H1 (cell line): Measurements from ENCODE around the gene CCDC148. TPM values are rescaled to one million over a fixed set of nuclear protein-coding genes. Genes with fewer than 3 reads are reported as not detected.

Experiments
- CTCF ChIA-PET: fragments of 300-600 bp; sonication (Branson Sonifier 250); formaldehyde crosslinking; loops from one replicate; lab custom pipeline; 2021; ENCODE audit not compliant: partially characterized antibody; lab: Charles Lee
- POLR2A ChIA-PET: fragments of 300-600 bp; sonication (Branson Sonifier 250); formaldehyde crosslinking; loops from one replicate; lab custom pipeline; 2021; ENCODE audit warnings: inconsistent platforms; ENCODE audit not compliant: partially characterized antibody; lab: Charles Lee
- DNase-seq, 2 experiments: peaks; one replicate each; pipeline versions ENCODE4 v3.0.0 to v3.0.0-alpha.2; 2010 to 2022; ENCODE audit warnings: low spot score in 2 of 2, low read depth in 1 of 2, mixed read lengths in 1 of 2
- FAIRE-seq: peaks from 2 replicates; lab custom pipeline; 2011; peaks lifted over from hg19 to GRCh38; lab: Jason Lieb, UNC
- H2AFZ ChIP-seq: 2 replicates; pipeline ENCODE4 v1.8.1; 2012; ENCODE audit warnings: low read length, inconsistent platforms
- H2AK5ac ChIP-seq: 2 replicates; pipeline ENCODE4 v1.6.1; 2013; ENCODE audit warnings: low read depth, low read length
- H2BK120ac ChIP-seq: replicated peaks from 2 replicates; pipeline ENCODE3; 2013; ENCODE audit warnings: low read depth, low read length, inconsistent platforms
- H2BK12ac ChIP-seq: 2 replicates; pipeline ENCODE4 v1.6.1; 2013; ENCODE audit warnings: low read depth, low read length
- H2BK15ac ChIP-seq: 2 replicates; pipeline ENCODE4 v1.6.1; 2013; ENCODE audit warnings: low read length
- H2BK20ac ChIP-seq: 2 replicates; pipeline ENCODE4 v1.6.1; 2013; ENCODE audit warnings: low read length
- H2BK5ac ChIP-seq: 2 replicates; pipeline ENCODE4 v1.6.1; 2013; ENCODE audit warnings: low read depth, low read length
- H3K14ac ChIP-seq: 2 replicates; pipeline ENCODE4 v1.6.1; 2013; ENCODE audit warnings: inconsistent platforms; ENCODE audit not compliant: insufficient read length
- H3K18ac ChIP-seq: 2 replicates; pipeline ENCODE4 v1.6.1; 2013; ENCODE audit warnings: low read length; ENCODE audit errors: extremely low read depth
- H3K23ac ChIP-seq: 2 replicates; pipeline ENCODE4 v1.6.1; 2013; ENCODE audit warnings: inconsistent platforms; ENCODE audit not compliant: insufficient read length
- H3K23me2 ChIP-seq: 2 replicates; pipeline ENCODE4 v1.6.1; 2013; ENCODE audit warnings: low read depth, low read length
- H3K27ac ChIP-seq: 2 replicates; pipeline ENCODE4 v1.6.1; 2011; ENCODE audit warnings: low read depth, low read length, inconsistent platforms
- H3K27me3 ChIP-seq, 4 experiments: replicated peaks in 1 of 4; 1 replicate in 1 of 4; 2 replicates in 3 of 4; pipeline versions ENCODE4 v1.6.1 to v1.8.1; 2011 to 2013; ENCODE audit warnings: low read length in 3 of 4, mild to moderate bottlenecking in 3 of 4, inconsistent platforms in 2 of 4, mixed read lengths in 2 of 4, moderate library complexity in 1 of 4; ENCODE audit not compliant: control insufficient read depth in 3 of 4, insufficient read depth in 3 of 4; ENCODE audit errors: extremely low read depth in 1 of 4
- H3K36me3 ChIP-seq, 4 experiments: 2 replicates each; pipeline versions ENCODE4 v1.6.1 to v1.8.1; 2011 to 2013; ENCODE audit warnings: mild to moderate bottlenecking in 4 of 4, low read length in 3 of 4, moderate library complexity in 2 of 4, control low read depth in 1 of 4, inconsistent platforms in 1 of 4; ENCODE audit not compliant: insufficient read depth in 4 of 4, control insufficient read depth in 2 of 4
- H3K4ac ChIP-seq: replicated peaks from 2 replicates; pipeline ENCODE3; 2013; ENCODE audit warnings: low read length, low read depth, mixed read lengths, inconsistent platforms; ENCODE audit not compliant: insufficient read length
- H3K4me1 ChIP-seq, 4 experiments: replicated peaks in 1 of 4; 1 replicate in 1 of 4; 2 replicates in 3 of 4; pipeline versions ENCODE4 v1.6.1 to v1.8.1; 2011 to 2013; ENCODE audit warnings: low read length in 3 of 4, inconsistent platforms in 2 of 4, mixed read lengths in 1 of 4; ENCODE audit not compliant: insufficient read depth in 4 of 4, control insufficient read depth in 3 of 4
- H3K4me2 ChIP-seq, 2 experiments: 2 replicates each; pipeline versions ENCODE4 v1.6.1 to v1.8.1; 2011 to 2013; ENCODE audit warnings: low read depth in 2 of 2, low read length in 2 of 2, control low read depth in 1 of 2, inconsistent platforms in 1 of 2, mild to moderate bottlenecking in 1 of 2; ENCODE audit not compliant: insufficient read depth in 1 of 2
- H3K4me3 ChIP-seq, 4 experiments: fragments of 200-600, 300-600 bp in 1 of 4; sonication (generic), shearing (Covaris generic), sonication (Bioruptor Twin) in 1 of 4; 2 replicates each; pipeline versions ENCODE4 v1.5.1 to v1.8.1; 2011 to 2016; ENCODE audit warnings: low read length in 4 of 4, low read depth in 3 of 4, control low read depth in 2 of 4, inconsistent platforms in 2 of 4, mild to moderate bottlenecking in 2 of 4, mixed read lengths in 1 of 4, moderate library complexity in 1 of 4; ENCODE audit not compliant: insufficient read depth in 2 of 4; ENCODE audit errors: extremely low read depth in 1 of 4
- H3K56ac ChIP-seq: replicated peaks from 2 replicates; pipeline ENCODE3; 2013; ENCODE audit warnings: low read depth, mild to moderate bottlenecking, mixed read lengths, low read length, inconsistent platforms; ENCODE audit not compliant: insufficient read length
- H3K79me1 ChIP-seq: 2 replicates; pipeline ENCODE4 v1.6.1; 2013; ENCODE audit warnings: low read depth, low read length, control low read depth
- H3K79me2 ChIP-seq, 2 experiments: 2 replicates each; pipeline versions ENCODE4 v1.6.1 to v1.8.1; 2012 to 2013; ENCODE audit warnings: low read length in 2 of 2, mild to moderate bottlenecking in 2 of 2, inconsistent platforms in 1 of 2; ENCODE audit not compliant: insufficient read depth in 2 of 2, control insufficient read depth in 1 of 2
- H3K9ac ChIP-seq, 4 experiments: replicated peaks in 1 of 4; 1 replicate in 1 of 4; 2 replicates in 3 of 4; pipeline versions ENCODE4 v1.6.1 to v1.8.1; 2011 to 2013; ENCODE audit warnings: low read depth in 3 of 4, low read length in 3 of 4, control low read depth in 2 of 4, mild to moderate bottlenecking in 2 of 4, moderate library complexity in 2 of 4, inconsistent platforms in 1 of 4; ENCODE audit errors: extremely low read depth in 1 of 4
- H3K9me3 ChIP-seq, 2 experiments: 2 replicates each; pipeline versions ENCODE4 v1.6.1 to v1.8.1; 2012 to 2013; ENCODE audit warnings: mild to moderate bottlenecking in 2 of 2, moderate library complexity in 2 of 2, control low read depth in 1 of 2, inconsistent platforms in 1 of 2, low read depth in 1 of 2, low read length in 1 of 2, mixed read lengths in 1 of 2; ENCODE audit not compliant: insufficient read depth in 2 of 2
- H4K20me1 ChIP-seq, 2 experiments: replicated peaks in 1 of 2; 2 replicates each; pipeline versions ENCODE3 to v1.8.1; 2011 to 2013; ENCODE audit warnings: inconsistent platforms in 2 of 2, low read length in 2 of 2, mild to moderate bottlenecking in 1 of 2; ENCODE audit not compliant: insufficient read depth in 2 of 2, control insufficient read depth in 1 of 2
- H4K5ac ChIP-seq: 2 replicates; pipeline ENCODE4 v1.6.1; 2013; ENCODE audit warnings: low read length, low read depth, mixed read lengths, inconsistent platforms; ENCODE audit not compliant: insufficient read length
- H4K8ac ChIP-seq: 2 replicates; pipeline ENCODE4 v1.8.0; 2013; ENCODE audit warnings: mild to moderate bottlenecking, moderate library complexity, low read length, inconsistent platforms; ENCODE audit not compliant: insufficient read depth; ENCODE audit errors: extremely low read depth
- H4K91ac ChIP-seq: replicated peaks from 2 replicates; pipeline ENCODE3; 2013; ENCODE audit warnings: low read length, mixed read lengths, inconsistent platforms; ENCODE audit not compliant: insufficient read length
- CHD2 ChIP-seq: IDR thresholded peaks from 2 replicates; pipeline ENCODE4 v1.6.1; 2012; ENCODE audit warnings: low read length, improper control_type of control experiment
- NANOG ChIP-seq: IDR thresholded peaks from 2 replicates; pipeline ENCODE4 v1.6.1; 2011; ENCODE audit warnings: low read length, low read depth, mild to moderate bottlenecking, inconsistent platforms; ENCODE audit not compliant: insufficient read depth, poor library complexity, severe bottlenecking
- RAD21 ChIP-seq, 2 experiments: IDR thresholded peaks in 1 of 2; conservative IDR thresholded peaks in 1 of 2; 2 replicates each; pipeline ENCODE4 v1.6.1; 2011; ENCODE audit warnings: low read depth in 2 of 2, low read length in 2 of 2, improper control_type of control experiment in 1 of 2, inconsistent platforms in 1 of 2, mild to moderate bottlenecking in 1 of 2, moderate library complexity in 1 of 2
- SIN3A ChIP-seq, 2 experiments: IDR thresholded peaks in 1 of 2; conservative IDR thresholded peaks in 1 of 2; 2 replicates each; pipeline ENCODE4 v1.6.1; 2011 to 2012; ENCODE audit warnings: low read length in 2 of 2, improper control_type of control experiment in 1 of 2, low read depth in 1 of 2, mild to moderate bottlenecking in 1 of 2
- USF2 ChIP-seq: IDR thresholded peaks from 2 replicates; pipeline ENCODE4 v1.6.1; 2011; ENCODE audit warnings: low read length, improper control_type of control experiment
- WGBS, 2 experiments: shearing (Covaris generic) in 1 of 2; methylation state at CpG; one replicate each; pipeline versions ENCODE4 v1.1.6 to v1.1.7; 2013 to 2015; ENCODE audit warnings: low lambda C conversion rate in 2 of 2, mixed read lengths in 2 of 2, inconsistent platforms in 1 of 2, low coverage in 1 of 2, missing lambda C conversion rate in 1 of 2; ENCODE audit not compliant: insufficient replicate concordance in 2 of 2, insufficient coverage in 1 of 2, insufficient read length in 1 of 2; ENCODE audit errors: extremely low coverage in 1 of 2, missing lambda C conversion rate in 1 of 2; 5-methylcytosine and 5-hydroxymethylcytosine counted together
- polyA plus RNA-seq, 7 experiments: library from polyadenylated mRNA; depleted of rRNA in 3 of 7; stranded (reverse) in 5 of 7; unstranded in 2 of 7; fragments of >200 nt in 5 of 7; fragments of 200-250 nt in 2 of 7; gene quantifications; 1 replicate in 5 of 7; 2 replicates in 1 of 7; 4 replicates in 1 of 7; pipeline versions ENCODE4 v1.2.1 to v1.2.3, GENCODE V29; 2011 to 2013; ENCODE audit warnings: missing spikeins in 2 of 7, mixed read lengths in 2 of 7
- total RNA-seq: library from RNA; stranded (reverse); fragmentation: NEBNext Ultra II Directional; extraction: Animal tissue kit (Norgen Biotek cat#: 25700); gene quantifications from 2 replicates; pipeline ENCODE4 v1.2.1, GENCODE V29; 2021

Gene CCDC148
- total and polyA plus RNA-seq, 2 of the 8 experiments (the other 6 are each of a cell fraction or from before 2014, with no cell fraction given) = 0.45 to 1.3 TPM

GRCh38 chr2:158142165-158142564, 314.4 kb downstream of the CCDC148 start:
- H3K27me3 ChIP-seq = no peaks in the 10 kb centered on the region
- H4K20me1 ChIP-seq = no peaks in the 10 kb centered on the region
- no peak overlapping the region for H3K56ac ChIP-seq
- H3K79me1 ChIP-seq = no peaks in the 10 kb centered on the region
- H3K23me2 ChIP-seq = no peaks in the 10 kb centered on the region
- no peak overlapping the region for H2AFZ ChIP-seq
- H4K8ac ChIP-seq = no peak overlapping the region
- ChIA-PET CTCF (no interaction called here), POLR2A (no interaction called here)
- H3K36me3 ChIP-seq = no peaks in the 10 kb centered on the region; a peak in 1 of 8 replicates
- H3K4ac ChIP-seq = no peak overlapping the region
- DNase-seq (no peak), FAIRE-seq (no peak)
- 96% methylated on average over 3 of the region's 3 CpGs; no CpG with 5 or more reads in 1 of the 2 experiments for WGBS, 2 experiments
- no peak overlapping the region for H3K18ac ChIP-seq
- no peak overlapping the region for H2BK120ac ChIP-seq
- no peak overlapping the region for H2BK15ac ChIP-seq
- no peak overlapping the region for H2BK20ac ChIP-seq
- no peak overlapping the region for H4K91ac ChIP-seq
- no peak for TF ChIP-seq SIN3A (conservative IDR thresholded peaks at IDR 0.05 in 1 of 2, IDR thresholded peaks at IDR 0.05 in 1 of 2; ENCODE audit: low read depth in 1 of 2, low read length in 2 of 2)
- no peak for TF ChIP-seq CHD2
- no peak for TF ChIP-seq USF2
- no peak for TF ChIP-seq NANOG
- TF ChIP-seq RAD21 (IDR thresholded peaks at IDR 0.05 in 1 of 2, conservative IDR thresholded peaks at IDR 0.05 in 1 of 2; ENCODE audit: low read depth in 2 of 2, low read length in 2 of 2) = no peak
- H4K5ac ChIP-seq = no peak overlapping the region
- no peaks in the 10 kb centered on the region for H3K4me1 ChIP-seq
- no peaks in the 10 kb centered on the region for H3K9me3 ChIP-seq
- no peak overlapping the region for H3K4me3 ChIP-seq
- H2BK5ac ChIP-seq = no peak overlapping the region
- H3K27ac ChIP-seq = no peak overlapping the region
- H3K14ac ChIP-seq = no peak overlapping the region
- H3K4me2 ChIP-seq = no peak overlapping the region
- H3K23ac ChIP-seq = no peak overlapping the region
- no peak overlapping the region for H3K9ac ChIP-seq
- no peak overlapping the region for H2BK12ac ChIP-seq
- H2AK5ac ChIP-seq = no peak overlapping the region
- no peaks in the 10 kb centered on the region for H3K79me2 ChIP-seq
